Muscle of leg (tissue), 11 donors: Measurements from ENCODE around the gene SIRT3. TPM values are rescaled to one million over a fixed set of nuclear protein-coding genes. Genes with fewer than 3 reads are reported as not detected.
"Not testable (repeated sequence)": the region's sequence is repeated elsewhere in the genome, so short reads cannot be mapped to it uniquely, and the experiment has no call there.

ENCODE experiments used
- DNase-seq: peaks from one replicate; pipeline ENCODE4 v3.0.0; 2013
- H3K27ac ChIP-seq: one replicate; pipeline ENCODE4 v1.5.1; 2013; ENCODE audit warnings: mild to moderate bottlenecking, low read length, control low read depth
- H3K27me3 ChIP-seq: one replicate; pipeline ENCODE4 v1.6.1; 2013; ENCODE audit warnings: low read length; ENCODE audit not compliant: control insufficient read depth, insufficient read depth
- H3K36me3 ChIP-seq: one replicate; pipeline ENCODE4 v1.6.1; 2013; ENCODE audit warnings: low read length; ENCODE audit not compliant: control insufficient read depth, insufficient read depth
- H3K4me1 ChIP-seq: one replicate; pipeline ENCODE4 v1.6.1; 2013; ENCODE audit warnings: low read length; ENCODE audit not compliant: control insufficient read depth, insufficient read depth
- H3K4me3 ChIP-seq: one replicate; pipeline ENCODE4 v1.5.1; 2013; ENCODE audit warnings: low read length, control low read depth
- H3K9me3 ChIP-seq: replicated peaks from 2 replicates; pipeline ENCODE4 v1.6.1; 2013; ENCODE audit warnings: low read depth, low read length; ENCODE audit not compliant: control insufficient read depth
- WGBS: methylation state at CpG from one replicate; pipeline ENCODE4 v1.1.5; 2013; ENCODE audit warnings: missing lambda C conversion rate; ENCODE audit not compliant: insufficient coverage; 5-methylcytosine and 5-hydroxymethylcytosine counted together
- polyA plus RNA-seq, 8 donors: library from polyadenylated mRNA; unstranded; fragments of 120-200 nt; gene quantifications; one replicate each; pipeline versions ENCODE4 v1.2.1 to v1.2.3, GENCODE V29; 2013; ENCODE audit warnings: inconsistent platforms in 1 of 8, low replicate concordance in 1 of 8; ENCODE audit not compliant: insufficient read length in 8 of 8, insufficient read depth in 1 of 8
- total RNA-seq: library from RNA; stranded (reverse); fragments of 120-200 nt; gene quantifications from one replicate; pipeline ENCODE4 v1.2.4, GENCODE V29; 2013

Gene SIRT3
- total and polyA plus RNA-seq, 9 donors: 13.7 to 27.1 (median 23.8) TPM

GRCh38 chr11:244376-244775, 8.2 kb upstream of the SIRT3 start:
- H3K36me3 ChIP-seq: peaks cover 59% of the 10 kb centered on the region
- WGBS: no CpG with 5 or more reads among the region's 2 CpGs

GRCh38 chr11:241634-242033, 5.5 kb upstream of the SIRT3 start:
- 94% methylated on average over 5 of the region's 5 CpGs for WGBS
- no peaks in the 10 kb centered on the region for H3K9me3 ChIP-seq
- H3K27me3 ChIP-seq: no peaks in the 10 kb centered on the region
- peaks cover 40% of the 10 kb centered on the region for H3K36me3 ChIP-seq
- peaks cover 5% of the 10 kb centered on the region for H3K4me1 ChIP-seq
- peak overlapping the region; percentile 55 for H3K27ac ChIP-seq
- no peak overlapping the region for H3K4me3 ChIP-seq
- DNase-seq: no peak

More at GRCh38 chr11:244376-244775, 8.2 kb upstream of the SIRT3 start:
- H3K9me3 ChIP-seq: no peaks in the 10 kb centered on the region
- no peak overlapping the region for H3K4me3 ChIP-seq
- no peaks in the 10 kb centered on the region for H3K4me1 ChIP-seq
- H3K27me3 ChIP-seq: no peaks in the 10 kb centered on the region
- H3K27ac ChIP-seq: no peak overlapping the region
- no peak for DNase-seq

GRCh38 chr11:240315-240714, 4.2 kb upstream of the SIRT3 start:
- WGBS: no CpG with 5 or more reads among the region's 1 CpG
- no peak overlapping the region for H3K4me3 ChIP-seq
- no peak for DNase-seq
- H3K36me3 ChIP-seq: peaks cover 29% of the 10 kb centered on the region
- H3K9me3 ChIP-seq: no peaks in the 10 kb centered on the region
- H3K4me1 ChIP-seq: peaks cover 8% of the 10 kb centered on the region
- H3K27ac ChIP-seq: no peak overlapping the region
- H3K27me3 ChIP-seq: no peaks in the 10 kb centered on the region

GRCh38 chr11:238346-238745, 2.2 kb upstream of the SIRT3 start:
- 83% methylated on average over 6 of the region's 7 CpGs for WGBS
- H3K27me3 ChIP-seq, H3K27ac ChIP-seq, H3K9me3 ChIP-seq, H3K4me3 ChIP-seq, DNase-seq: not testable (repeated sequence)
- H3K4me1 ChIP-seq: peaks cover 10% of the 10 kb centered on the region
- H3K36me3 ChIP-seq: peaks cover 18% of the 10 kb centered on the region

- H3K9me3 ChIP-seq: no peaks in the 10 kb centered on the region
- peak within 1 kb of the TSS; percentile 98 for H3K4me3 ChIP-seq
- H3K27ac ChIP-seq: peak within 1 kb of the TSS; percentile 98
- H3K4me1 ChIP-seq: peaks cover 10% of the 10 kb centered on the region
- under 1% methylated on average over 58 of the region's 62 CpGs for WGBS
- peak; percentile 94 for DNase-seq
- H3K36me3 ChIP-seq: peaks cover 18% of the 10 kb centered on the region
- no peaks in the 10 kb centered on the region for H3K27me3 ChIP-seq
Observed at GRCh38 chr11:236774-237767, 929 bp upstream of the SIRT3 start, which contains the start of gene PSMD13. Gene PSMD13, plus strand, starts transcription at chr11:236976. Its CDS starts 74 bp downstream, at chr11:237050.

GRCh38 chr11:235609-235996, 539 bp downstream of the SIRT3 start:
- peaks cover 8% of the 10 kb centered on the region for H3K36me3 ChIP-seq
- 0% methylated on average over 7 of the region's 13 CpGs for WGBS
- peak overlapping the region; percentile 91 for H3K4me3 ChIP-seq
- H3K27ac ChIP-seq: peak overlapping the region; percentile 88
- no peak for DNase-seq
- peaks cover 10% of the 10 kb centered on the region for H3K4me1 ChIP-seq
- no peaks in the 10 kb centered on the region for H3K27me3 ChIP-seq
- H3K9me3 ChIP-seq: no peaks in the 10 kb centered on the region

GRCh38 chr11:235180-235579, 962 bp downstream of the SIRT3 start:
- Histone ChIP-seq H3K4me1 (peaks cover 10% of the 10 kb centered on the region), H3K27me3 (no peaks in the 10 kb centered on the region)

GRCh38 chr11:232783-233565, 3.2 kb downstream of the SIRT3 start:
- no peak overlapping the region for H3K27ac ChIP-seq
- peaks cover 10% of the 10 kb centered on the region for H3K4me1 ChIP-seq
- 89% methylated on average over 18 of the region's 20 CpGs for WGBS
- no peaks in the 10 kb centered on the region for H3K27me3 ChIP-seq
- peaks cover 10% of the 10 kb centered on the region for H3K36me3 ChIP-seq
- H3K9me3 ChIP-seq: no peaks in the 10 kb centered on the region
- H3K4me3 ChIP-seq: no peak overlapping the region
- no peak for DNase-seq

More at GRCh38 chr11:235180-235579, 962 bp downstream of the SIRT3 start:
- Histone ChIP-seq H3K27ac (no peak overlapping the region), H3K36me3 (peaks cover 11% of the 10 kb centered on the region), H3K4me3 (peak overlapping the region; percentile 91), H3K9me3 (no peaks in the 10 kb centered on the region)
- 93% methylated on average over 5 of the region's 8 CpGs for WGBS
- DNase-seq: no peak

GRCh38 chr11:230431-230830, 5.7 kb downstream of the SIRT3 start:
- WGBS: 91% methylated on average over 6 of the region's 10 CpGs
- peaks cover 14% of the 10 kb centered on the region for H3K36me3 ChIP-seq
- H3K27me3 ChIP-seq: no peaks in the 10 kb centered on the region

More at GRCh38 chr11:230431-230830, 5.7 kb downstream of the SIRT3 start:
- no peaks in the 10 kb centered on the region for H3K9me3 ChIP-seq
- no peak overlapping the region for H3K27ac ChIP-seq
- no peak for DNase-seq
- peaks cover 4% of the 10 kb centered on the region for H3K4me1 ChIP-seq
- no peak overlapping the region for H3K4me3 ChIP-seq
